ENCODE data around the gene SYNGR3. TPM values are rescaled to one million over a fixed set of nuclear protein-coding genes. Genes with fewer than 3 reads are reported as not detected.
A peak's percentile ranks its signal among the peaks of the same experiment; 100 is the strongest.
"Not testable (repeated sequence)": the region's sequence is repeated elsewhere in the genome, so short reads cannot be mapped to it uniquely, and the experiment has no call there.

Gene SYNGR3
- polyA plus RNA-seq, 4 donors = 1.2 to 2.6 (median 2.3) TPM

- no peak for DNase-seq (ENCODE audit: low read depth in 4 of 4, low spot score in 3 of 4)
Observed at GRCh38 chr16:2004795-2005517, 15.2 kb downstream of the SYNGR3 start.

- no peak for DNase-seq (ENCODE audit: low read depth in 4 of 4, low spot score in 3 of 4)
Observed at GRCh38 chr16:2005646-2006045, 15.9 kb downstream of the SYNGR3 start.

GRCh38 chr16:2006317-2006716, 16.5 kb downstream of the SYNGR3 start:
- no peak for DNase-seq (ENCODE audit: low read depth in 4 of 4, low spot score in 3 of 4)

GRCh38 chr16:2007081-2007836, 17.5 kb downstream of the SYNGR3 start:
- DNase-seq (ENCODE audit: low read depth in 4 of 4, low spot score in 3 of 4) = no peak

- no peak for DNase-seq (ENCODE audit: low read depth in 4 of 4, low spot score in 3 of 4)
Observed at GRCh38 chr16:2008009-2008526, 18.3 kb downstream of the SYNGR3 start.

GRCh38 chr16:2008631-2009163, 18.9 kb downstream of the SYNGR3 start:
- DNase-seq (ENCODE audit: low read depth in 4 of 4, low spot score in 3 of 4) = no peak

GRCh38 chr16:2009164-2009711, 19.5 kb downstream of the SYNGR3 start:
- no peak for DNase-seq (ENCODE audit: low read depth in 4 of 4, low spot score in 3 of 4)

GRCh38 chr16:2009791-2010510, 20.2 kb downstream of the SYNGR3 start, which contains the start of gene ZNF598:
Gene ZNF598, minus strand, starts transcription at chr16:2009821.
- DNase-seq (ENCODE audit: low read depth in 4 of 4, low spot score in 3 of 4) = peak in 2 of 4 donors; percentile 77 to 80

- DNase-seq (ENCODE audit: low read depth in 4 of 4, low spot score in 3 of 4) = not testable (repeated sequence)
Observed at GRCh38 chr16:2011726-2012125, 22.0 kb downstream of the SYNGR3 start.

- no peak for DNase-seq (ENCODE audit: low read depth in 4 of 4, low spot score in 3 of 4)
Observed at GRCh38 chr16:2013527-2013926, 23.8 kb downstream of the SYNGR3 start.

GRCh38 chr16:2015117-2015946, 25.6 kb downstream of the SYNGR3 start:
- DNase-seq (ENCODE audit: low read depth in 4 of 4, low spot score in 3 of 4) = no peak

- DNase-seq (ENCODE audit: low read depth in 4 of 4, low spot score in 3 of 4) = no peak
Observed at GRCh38 chr16:2015947-2016208, 26.1 kb downstream of the SYNGR3 start.

- no peak for DNase-seq (ENCODE audit: low read depth in 4 of 4, low spot score in 3 of 4)
Observed at GRCh38 chr16:2016407-2016922, 26.7 kb downstream of the SYNGR3 start.

- DNase-seq (ENCODE audit: low read depth in 4 of 4, low spot score in 3 of 4) = no peak
Observed at GRCh38 chr16:2019518-2019920, 29.7 kb downstream of the SYNGR3 start, which contains the start of gene NPW. Gene NPW, plus strand, starts transcription at chr16:2019785.

GRCh38 chr16:2019921-2020831, 30.4 kb downstream of the SYNGR3 start:
- peak in 1 of 4 donors; percentile 54 for DNase-seq (ENCODE audit: low read depth in 4 of 4, low spot score in 3 of 4)

GRCh38 chr16:2022723-2023091, 32.9 kb downstream of the SYNGR3 start:
- no peak for DNase-seq (ENCODE audit: low read depth in 4 of 4, low spot score in 3 of 4)

GRCh38 chr16:2023092-2024031, 33.6 kb downstream of the SYNGR3 start:
- peak in 3 of 4 donors; percentile 83 to 92 (median 83) for DNase-seq (ENCODE audit: low read depth in 4 of 4, low spot score in 3 of 4)

All from right renal pelvis (tissue), 4 donors.